CD14-positive monocyte (primary cell): Measurements from ENCODE around the gene SRGAP2C. TPM values are rescaled to one million over a fixed set of nuclear protein-coding genes. Genes with fewer than 3 reads are reported as not detected.
"Not testable (repeated sequence)": the region's sequence is repeated elsewhere in the genome, so short reads cannot be mapped to it uniquely, and the experiment has no call there.

Experiments used
- DNase-seq, 3 donors: peaks; one replicate each; pipeline ENCODE4 v3.0.0-alpha.2; 2011 to 2022
- H2AFZ ChIP-seq: 2 replicates; pipeline ENCODE4 v1.6.0; 2012; ENCODE audit warnings: mild to moderate bottlenecking, low read depth, low read length, inconsistent platforms; ENCODE audit not compliant: insufficient read depth, poor library complexity, severe bottlenecking
- H3K27ac ChIP-seq, 2 donors: 1 replicate in 1 of 2; 2 replicates in 1 of 2; pipeline ENCODE4 v1.5.1; 2012 to 2013; ENCODE audit warnings: low read length in 2 of 2, control low read depth in 1 of 2, inconsistent platforms in 1 of 2, low read depth in 1 of 2, mild to moderate bottlenecking in 1 of 2
- H3K27me3 ChIP-seq, 2 donors: one replicate each; pipeline versions ENCODE4 v1.6.0 to v1.6.1; 2011 to 2013; ENCODE audit warnings: low read length in 2 of 2; ENCODE audit not compliant: control insufficient read depth in 2 of 2, insufficient read depth in 2 of 2
- H3K36me3 ChIP-seq, 2 donors: replicated peaks in 1 of 2; 1 replicate in 1 of 2; 2 replicates in 1 of 2; pipeline versions ENCODE4 v1.5.1 to v1.6.1; 2012 to 2013; ENCODE audit warnings: low read length in 2 of 2, control low read depth in 1 of 2, inconsistent platforms in 1 of 2, mild to moderate bottlenecking in 1 of 2; ENCODE audit not compliant: insufficient read depth in 2 of 2, control insufficient read depth in 1 of 2
- H3K4me1 ChIP-seq, 2 donors: 1 replicate in 1 of 2; 2 replicates in 1 of 2; pipeline versions ENCODE4 v1.5.1 to v1.6.1; 2012 to 2013; ENCODE audit warnings: low read length in 2 of 2, control low read depth in 1 of 2, inconsistent platforms in 1 of 2, mild to moderate bottlenecking in 1 of 2, moderate library complexity in 1 of 2; ENCODE audit not compliant: insufficient read depth in 2 of 2, control insufficient read depth in 1 of 2
- H3K4me2 ChIP-seq: replicated peaks from 2 replicates; pipeline ENCODE3; 2012; ENCODE audit warnings: low read length, moderate library complexity, mild to moderate bottlenecking; ENCODE audit not compliant: poor library complexity, severe bottlenecking; ENCODE audit errors: extremely low read depth
- H3K4me3 ChIP-seq, 3 experiments: fragments of 200-600 bp in 1 of 3; sonication (generic) in 1 of 3; replicated peaks in 1 of 3; 1 replicate in 2 of 3; 2 replicates in 1 of 3; pipeline ENCODE4 v1.5.1; 2011 to 2013; ENCODE audit warnings: low read length in 3 of 3, mild to moderate bottlenecking in 3 of 3, control low read depth in 2 of 3, low read depth in 2 of 3, inconsistent platforms in 1 of 3, moderate library complexity in 1 of 3
- H3K79me2 ChIP-seq: 2 replicates; pipeline ENCODE4 v1.6.0; 2012; ENCODE audit warnings: mild to moderate bottlenecking, control low read depth, inconsistent platforms, low read length, moderate library complexity; ENCODE audit not compliant: insufficient read depth
- H3K9ac ChIP-seq: 2 replicates; pipeline ENCODE4 v1.6.0; 2017; ENCODE audit warnings: low read length, mild to moderate bottlenecking; ENCODE audit not compliant: insufficient read depth, poor library complexity, severe bottlenecking
- H3K9me3 ChIP-seq, 2 donors: replicated peaks in 1 of 2; 1 replicate in 1 of 2; 2 replicates in 1 of 2; pipeline versions ENCODE4 v1.5.1 to v1.6.1; 2012 to 2013; ENCODE audit warnings: low read length in 2 of 2, control low read depth in 1 of 2; ENCODE audit not compliant: control insufficient read depth in 1 of 2, insufficient read depth in 1 of 2
- H4K20me1 ChIP-seq: 2 replicates; pipeline ENCODE4 v1.6.0; 2012; ENCODE audit warnings: mild to moderate bottlenecking, low read length, control low read depth, moderate library complexity; ENCODE audit not compliant: insufficient read depth
- H3K27ac Mint-ChIP-seq, 7 donors: one replicate each; pipeline ENCODE4 v1.8.0; 2020; ENCODE audit warnings: mild to moderate bottlenecking in 7 of 7, mixed read lengths in 7 of 7, moderate library complexity in 6 of 7, inconsistent platforms in 2 of 7
- H3K27me3 Mint-ChIP-seq, 3 donors: one replicate each; pipeline ENCODE4 v1.8.0; 2021 to 2022; ENCODE audit warnings: low read depth in 3 of 3, mild to moderate bottlenecking in 3 of 3, mixed read lengths in 3 of 3, moderate library complexity in 3 of 3, inconsistent platforms in 1 of 3
- H3K36me3 Mint-ChIP-seq, 2 donors: one replicate each; pipeline ENCODE4 v1.8.0; 2020; ENCODE audit warnings: mixed read lengths in 2 of 2, inconsistent platforms in 1 of 2, mild to moderate bottlenecking in 1 of 2
- H3K4me1 Mint-ChIP-seq: one replicate; pipeline ENCODE4 v1.8.0; 2020; ENCODE audit warnings: mild to moderate bottlenecking, mixed read lengths
- H3K4me3 Mint-ChIP-seq, 2 donors: one replicate each; pipeline ENCODE4 v1.8.0; 2020; ENCODE audit warnings: mild to moderate bottlenecking in 2 of 2, mixed read lengths in 2 of 2, moderate library complexity in 1 of 2
- H3K9me3 Mint-ChIP-seq, 7 donors: one replicate each; pipeline ENCODE4 v1.8.0; 2020 to 2022; ENCODE audit warnings: mixed read lengths in 7 of 7, mild to moderate bottlenecking in 6 of 7, moderate library complexity in 6 of 7, inconsistent platforms in 2 of 7
- CTCF ChIP-seq: fragments of 200-600 bp; IDR thresholded peaks from one replicate; pipeline ENCODE4 v1.8.0; 2022; ENCODE audit warnings: antibody characterized with exemption, mild to moderate bottlenecking
- WGBS: methylation state at CpG from one replicate; pipeline ENCODE4 v1.1.5; 2013; ENCODE audit warnings: missing lambda C conversion rate; ENCODE audit not compliant: insufficient coverage; 5-methylcytosine and 5-hydroxymethylcytosine counted together
- intact Hi-C, 2 donors: fragments of 100-400 bp; cut with micrococcal nuclease; formaldehyde crosslinking; loops; one replicate each; pipeline versions ENCODE4 v1.15.0 to v1.15.1; 2023
- polyA plus RNA-seq, 3 donors: library from polyadenylated mRNA; depleted of rRNA in 1 of 3; unstranded in 2 of 3; stranded (reverse) in 1 of 3; fragments of 300-500 nt in 2 of 3; fragments of >200 nt in 1 of 3; fragmentation: Illumina TruSeq in 2 of 3; gene quantifications; 1 replicate in 2 of 3; 2 replicates in 1 of 3; pipeline ENCODE4 v1.2.3, GENCODE V29; 2012 to 2021

Gene SRGAP2C
- polyA plus RNA-seq, 3 donors: 3.7 to 13.5 (median 5.4) TPM

GRCh38 chr1:121418369-121419049, 233.7 kb downstream of the SRGAP2C start:
- intact Hi-C loops: no loop called here
- TF ChIP-seq CTCF: no peak
- peaks cover 0 to 5% (median 0%) of the 10 kb centered on the region in 7 donors for H3K9me3 Mint-ChIP-seq
- Histone ChIP-seq H2AFZ (no peak overlapping the region), H3K9ac (no peak overlapping the region), H4K20me1 (no peaks in the 10 kb centered on the region), H3K4me1 (peaks cover 6 to 13% of the 10 kb centered on the region in 2 donors), H3K27me3 (no peaks in the 10 kb centered on the region), H3K4me2 (no peak overlapping the region), H3K36me3 (no peaks in the 10 kb centered on the region), H3K27ac (no peak overlapping the region), H3K9me3 (no peaks in the 10 kb centered on the region), H3K4me3 (no peak overlapping the region), H3K79me2 (no peaks in the 10 kb centered on the region)
- 96% methylated on average over 4 of the region's 15 CpGs for WGBS
- H3K27me3 Mint-ChIP-seq: peaks cover 0 to 8% (median 5%) of the 10 kb centered on the region in 3 donors
- H3K4me3 Mint-ChIP-seq: no peak overlapping the region
- no peaks in the 10 kb centered on the region for H3K36me3 Mint-ChIP-seq
- peak overlapping the region in 1 of 7 donors; percentile 49 for H3K27ac Mint-ChIP-seq
- peaks cover 21% of the 10 kb centered on the region for H3K4me1 Mint-ChIP-seq
- no peak for DNase-seq

GRCh38 chr1:121419050-121419615, 234.4 kb downstream of the SRGAP2C start:
- H3K79me2 ChIP-seq, H3K36me3 Mint-ChIP-seq, H3K27me3 Mint-ChIP-seq, H4K20me1 ChIP-seq, intact Hi-C loops, H3K27me3 ChIP-seq, H3K9ac ChIP-seq, H3K9me3 ChIP-seq, H3K9me3 Mint-ChIP-seq, DNase-seq, H3K36me3 ChIP-seq, H3K27ac ChIP-seq, H2AFZ ChIP-seq, H3K4me2 ChIP-seq, H3K4me3 ChIP-seq, H3K4me1 ChIP-seq: not testable (repeated sequence)
- Mint-ChIP-seq H3K4me1 (peaks cover 18% of the 10 kb centered on the region), H3K4me3 (peak overlapping the region in 1 of 2 donors; percentile 11), H3K27ac (peak overlapping the region in 1 of 7 donors; percentile 49)
- 95% methylated on average over 3 of the region's 4 CpGs for WGBS

GRCh38 chr1:121421490-121421889, 236.7 kb downstream of the SRGAP2C start:
- not testable (repeated sequence) for H3K4me3 Mint-ChIP-seq, H3K27ac Mint-ChIP-seq
- peak in 1 of 3 donors; percentile 19 for DNase-seq

GRCh38 chr1:121423956-121424355, 239.2 kb downstream of the SRGAP2C start:
- H3K27ac Mint-ChIP-seq, H3K4me3 Mint-ChIP-seq, DNase-seq, H3K4me1 ChIP-seq, H3K9me3 ChIP-seq, H3K4me3 ChIP-seq, H3K27me3 ChIP-seq, H3K27me3 Mint-ChIP-seq, H3K4me2 ChIP-seq, H2AFZ ChIP-seq, intact Hi-C loops, H4K20me1 ChIP-seq, H3K36me3 Mint-ChIP-seq, H3K9me3 Mint-ChIP-seq, H3K79me2 ChIP-seq, H3K27ac ChIP-seq, H3K36me3 ChIP-seq, H3K4me1 Mint-ChIP-seq, H3K9ac ChIP-seq: not testable (repeated sequence)
- WGBS: 100% methylated on average over 1 of the region's 2 CpGs

More at GRCh38 chr1:121421490-121421889, 236.7 kb downstream of the SRGAP2C start:
- H3K9ac ChIP-seq, H3K4me3 ChIP-seq, H3K27ac ChIP-seq, H3K36me3 ChIP-seq, H3K27me3 ChIP-seq, H3K79me2 ChIP-seq, intact Hi-C loops, H2AFZ ChIP-seq, H4K20me1 ChIP-seq, H3K9me3 Mint-ChIP-seq, H3K4me1 ChIP-seq, H3K27me3 Mint-ChIP-seq, H3K4me2 ChIP-seq, H3K4me1 Mint-ChIP-seq, H3K9me3 ChIP-seq, H3K36me3 Mint-ChIP-seq: not testable (repeated sequence)
- WGBS: no CpG with 5 or more reads among the region's 3 CpGs
